PC-3 (cell line): ENCODE results near the gene GTF3A.

Experiments used
- EZH2 ChIP-seq: fragments of 300-600 bp; sonication (generic); IDR thresholded peaks from one replicate; pipeline ENCODE4 v1.6.1; 2017; ENCODE audit warnings: antibody characterized with exemption, mild to moderate bottlenecking, low read length; ENCODE audit not compliant: unreplicated experiment
- EZH2phosphoT487 ChIP-seq: fragments of 300-600 bp; sonication (generic); IDR thresholded peaks from 2 replicates; pipeline ENCODE4 v1.6.1; 2018; ENCODE audit warnings: mild to moderate bottlenecking, antibody characterized with exemption, low read length, borderline replicate concordance
- TF ChIP-seq, protein P1 (sequence below): fragments of 300-600 bp; sonication (generic); conservative IDR thresholded peaks from 2 replicates; pipeline ENCODE4 v1.5.1; 2017; ENCODE audit warnings: antibody characterized with exemption, low read depth, mild to moderate bottlenecking, low read length

- TF ChIP-seq, protein P1, sequence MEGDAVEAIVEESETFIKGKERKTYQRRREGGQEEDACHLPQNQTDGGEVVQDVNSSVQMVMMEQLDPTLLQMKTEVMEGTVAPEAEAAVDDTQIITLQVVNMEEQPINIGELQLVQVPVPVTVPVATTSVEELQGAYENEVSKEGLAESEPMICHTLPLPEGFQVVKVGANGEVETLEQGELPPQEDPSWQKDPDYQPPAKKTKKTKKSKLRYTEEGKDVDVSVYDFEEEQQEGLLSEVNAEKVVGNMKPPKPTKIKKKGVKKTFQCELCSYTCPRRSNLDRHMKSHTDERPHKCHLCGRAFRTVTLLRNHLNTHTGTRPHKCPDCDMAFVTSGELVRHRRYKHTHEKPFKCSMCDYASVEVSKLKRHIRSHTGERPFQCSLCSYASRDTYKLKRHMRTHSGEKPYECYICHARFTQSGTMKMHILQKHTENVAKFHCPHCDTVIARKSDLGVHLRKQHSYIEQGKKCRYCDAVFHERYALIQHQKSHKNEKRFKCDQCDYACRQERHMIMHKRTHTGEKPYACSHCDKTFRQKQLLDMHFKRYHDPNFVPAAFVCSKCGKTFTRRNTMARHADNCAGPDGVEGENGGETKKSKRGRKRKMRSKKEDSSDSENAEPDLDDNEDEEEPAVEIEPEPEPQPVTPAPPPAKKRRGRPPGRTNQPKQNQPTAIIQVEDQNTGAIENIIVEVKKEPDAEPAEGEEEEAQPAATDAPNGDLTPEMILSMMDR, result no peak
- TF ChIP-seq EZH2, result no peak
- TF ChIP-seq EZH2phosphoT487, result no peak
Observed at GRCh38 chr13:27389891-27390290, 34.5 kb upstream of the GTF3A start.
